Neural progenitor cell (in vitro differentiated cells): Measurements from ENCODE around the gene POC1A. TPM values are rescaled to one million over a fixed set of nuclear protein-coding genes. Genes with fewer than 3 reads are reported as not detected.
A peak's percentile ranks its signal among the peaks of the same experiment; 100 is the strongest.

Experiments used
- DNase-seq: peaks from one replicate; pipeline ENCODE4 v3.0.0-alpha.2; 2016; ENCODE audit warnings: low spot score
- H2AFZ ChIP-seq: fragments of 200-600 bp; sonication (generic); replicated peaks from 2 replicates; pipeline ENCODE4 v1.6.1; 2016; ENCODE audit warnings: antibody characterized with exemption
- H3F3A ChIP-seq: fragments of 200-600 bp; sonication (generic); 2 replicates; pipeline ENCODE4 v1.6.1; 2016; ENCODE audit warnings: antibody characterized with exemption, low read depth
- H3K27ac ChIP-seq: fragments of 200-600 bp; sonication (generic); 2 replicates; pipeline ENCODE4 v1.5.1; 2016; ENCODE audit warnings: mild to moderate bottlenecking
- H3K27me3 ChIP-seq: fragments of 200-600 bp; sonication (generic); 2 replicates; pipeline ENCODE4 v1.6.1; 2016; ENCODE audit warnings: mild to moderate bottlenecking, moderate library complexity
- H3K36me3 ChIP-seq: fragments of 200-600 bp; sonication (generic); 2 replicates; pipeline ENCODE4 v1.5.1; 2016
- H3K4me1 ChIP-seq: fragments of 200-600 bp; sonication (generic); 2 replicates; pipeline ENCODE4 v1.6.1; 2016; ENCODE audit warnings: mixed run types
- H3K4me2 ChIP-seq: fragments of 200-600 bp; sonication (generic); 2 replicates; pipeline ENCODE4 v1.6.1; 2016
- H3K4me3 ChIP-seq: fragments of 200-600 bp; sonication (generic); 2 replicates; pipeline ENCODE4 v1.5.1; 2016
- H3K79me2 ChIP-seq: fragments of 200-600 bp; sonication (generic); 2 replicates; pipeline ENCODE4 v1.6.1; 2016; ENCODE audit warnings: low read depth
- H3K9ac ChIP-seq: fragments of 200-600 bp; sonication (generic); 2 replicates; pipeline ENCODE4 v1.6.1; 2016
- H3K9me3 ChIP-seq: fragments of 200-600 bp; sonication (generic); 2 replicates; pipeline ENCODE4 v1.5.1; 2016; ENCODE audit warnings: low read depth
- H4K20me1 ChIP-seq: fragments of 200-600 bp; sonication (generic); 2 replicates; pipeline ENCODE4 v1.6.1; 2016; ENCODE audit warnings: low read depth
- H3K27ac Mint-ChIP-seq: 3 replicates; pipeline ENCODE4 v1.8.0; 2021; ENCODE audit warnings: mixed read lengths
- H3K27me3 Mint-ChIP-seq: 2 replicates; pipeline ENCODE4 v1.8.0; 2022; ENCODE audit warnings: low read depth, mild to moderate bottlenecking, inconsistent platforms, moderate library complexity, mixed read lengths; ENCODE audit not compliant: insufficient read depth
- H3K36me3 Mint-ChIP-seq: 3 replicates; pipeline ENCODE4 v1.8.0; 2021; ENCODE audit warnings: mixed read lengths
- H3K4me1 Mint-ChIP-seq: 3 replicates; pipeline ENCODE4 v1.8.0; 2021; ENCODE audit warnings: mixed read lengths
- H3K4me3 Mint-ChIP-seq: 3 replicates; pipeline ENCODE4 v1.8.0; 2021; ENCODE audit warnings: mild to moderate bottlenecking, moderate library complexity, mixed read lengths
- H3K9me3 Mint-ChIP-seq: 3 replicates; pipeline ENCODE4 v1.8.0; 2020; ENCODE audit warnings: mixed read lengths
- EZH2 ChIP-seq: fragments of 200-600 bp; sonication (generic); IDR thresholded peaks from 2 replicates; pipeline ENCODE4 v1.6.1; 2017; ENCODE audit warnings: antibody characterized with exemption, mild to moderate bottlenecking, moderate library complexity
- EZH2phosphoT487 ChIP-seq: fragments of 200-600 bp; sonication (generic); IDR thresholded peaks from 2 replicates; pipeline ENCODE4 v1.6.1; 2017; ENCODE audit warnings: antibody characterized with exemption
- total RNA-seq: library from RNA; depleted of rRNA; stranded (reverse); fragments of >200 nt; gene quantifications from 2 replicates; pipeline ENCODE4 v1.2.3, GENCODE V29; 2015; ENCODE audit warnings: low replicate concordance
- TF ChIP-seq, protein P1 (sequence below): fragments of 200-600 bp; sonication (generic); IDR thresholded peaks from 2 replicates; pipeline ENCODE4 v1.5.1; 2017; ENCODE audit warnings: antibody characterized with exemption, mild to moderate bottlenecking

Gene POC1A
- total RNA-seq, 1 donor from 2014 or later, result 10.3 TPM

DNA sequence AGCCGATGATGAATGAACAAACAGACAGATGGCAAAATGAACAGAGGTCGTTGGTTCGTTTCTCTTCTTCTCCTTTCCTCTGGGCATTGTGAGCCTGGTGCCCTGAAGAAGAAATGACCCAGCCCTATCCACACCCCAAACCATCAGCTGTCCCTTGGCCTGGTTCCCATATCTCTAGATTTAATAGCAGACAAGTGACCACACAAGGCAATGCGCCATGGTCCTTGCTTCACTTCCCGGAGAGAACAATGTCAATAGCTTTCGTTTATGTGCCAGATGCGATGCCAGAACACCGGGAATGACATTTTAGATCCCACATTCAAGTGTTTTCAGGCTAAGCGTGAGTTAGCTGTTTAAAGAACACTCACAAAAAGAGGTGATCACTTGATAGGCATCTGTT is 17.7 kb downstream of the POC1A start:
- no peak overlapping the region for H3K9ac ChIP-seq
- H3K27ac ChIP-seq, result no peak overlapping the region
- H3K9me3 ChIP-seq, result no peaks in the 10 kb centered on the region
- Mint-ChIP-seq H3K27me3 (peaks cover 2% of the 10 kb centered on the region), H3K9me3 (no peaks in the 10 kb centered on the region), H3K36me3 (peaks cover 7% of the 10 kb centered on the region), H3K27ac (no peak overlapping the region), H3K4me1 (no peaks in the 10 kb centered on the region), H3K4me3 (no peak overlapping the region)
- H2AFZ ChIP-seq, result no peak overlapping the region
- H3F3A ChIP-seq, result no peaks in the 10 kb centered on the region
- H3K36me3 ChIP-seq, result no peaks in the 10 kb centered on the region
- no peak for DNase-seq
- no peaks in the 10 kb centered on the region for H3K79me2 ChIP-seq
- H3K4me1 ChIP-seq, result peaks cover 7% of the 10 kb centered on the region
- H3K4me2 ChIP-seq, result no peak overlapping the region
- no peaks in the 10 kb centered on the region for H4K20me1 ChIP-seq
- H3K27me3 ChIP-seq, result no peaks in the 10 kb centered on the region
- no peak overlapping the region for H3K4me3 ChIP-seq
- TF ChIP-seq, protein P1, sequence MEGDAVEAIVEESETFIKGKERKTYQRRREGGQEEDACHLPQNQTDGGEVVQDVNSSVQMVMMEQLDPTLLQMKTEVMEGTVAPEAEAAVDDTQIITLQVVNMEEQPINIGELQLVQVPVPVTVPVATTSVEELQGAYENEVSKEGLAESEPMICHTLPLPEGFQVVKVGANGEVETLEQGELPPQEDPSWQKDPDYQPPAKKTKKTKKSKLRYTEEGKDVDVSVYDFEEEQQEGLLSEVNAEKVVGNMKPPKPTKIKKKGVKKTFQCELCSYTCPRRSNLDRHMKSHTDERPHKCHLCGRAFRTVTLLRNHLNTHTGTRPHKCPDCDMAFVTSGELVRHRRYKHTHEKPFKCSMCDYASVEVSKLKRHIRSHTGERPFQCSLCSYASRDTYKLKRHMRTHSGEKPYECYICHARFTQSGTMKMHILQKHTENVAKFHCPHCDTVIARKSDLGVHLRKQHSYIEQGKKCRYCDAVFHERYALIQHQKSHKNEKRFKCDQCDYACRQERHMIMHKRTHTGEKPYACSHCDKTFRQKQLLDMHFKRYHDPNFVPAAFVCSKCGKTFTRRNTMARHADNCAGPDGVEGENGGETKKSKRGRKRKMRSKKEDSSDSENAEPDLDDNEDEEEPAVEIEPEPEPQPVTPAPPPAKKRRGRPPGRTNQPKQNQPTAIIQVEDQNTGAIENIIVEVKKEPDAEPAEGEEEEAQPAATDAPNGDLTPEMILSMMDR, result no peak
- no peak for TF ChIP-seq EZH2
- TF ChIP-seq EZH2phosphoT487, result no peak

GRCh38 chr3:52135332-52135731 is 18.9 kb downstream of the POC1A start:
- Mint-ChIP-seq H3K27me3 (no peaks in the 10 kb centered on the region), H3K27ac (no peak overlapping the region), H3K4me1 (no peaks in the 10 kb centered on the region), H3K9me3 (no peaks in the 10 kb centered on the region), H3K36me3 (peaks cover 3% of the 10 kb centered on the region), H3K4me3 (no peak overlapping the region)
- no peak for DNase-seq
- Histone ChIP-seq H3K4me2 (no peak overlapping the region), H3K4me1 (peaks cover 7% of the 10 kb centered on the region), H3K27ac (no peak overlapping the region), H2AFZ (no peak overlapping the region), H4K20me1 (no peaks in the 10 kb centered on the region), H3K36me3 (no peaks in the 10 kb centered on the region), H3K9me3 (no peaks in the 10 kb centered on the region), H3F3A (no peaks in the 10 kb centered on the region), H3K79me2 (no peaks in the 10 kb centered on the region), H3K27me3 (no peaks in the 10 kb centered on the region), H3K9ac (no peak overlapping the region), H3K4me3 (no peak overlapping the region)
- TF ChIP-seq, protein P1, result no peak

DNA sequence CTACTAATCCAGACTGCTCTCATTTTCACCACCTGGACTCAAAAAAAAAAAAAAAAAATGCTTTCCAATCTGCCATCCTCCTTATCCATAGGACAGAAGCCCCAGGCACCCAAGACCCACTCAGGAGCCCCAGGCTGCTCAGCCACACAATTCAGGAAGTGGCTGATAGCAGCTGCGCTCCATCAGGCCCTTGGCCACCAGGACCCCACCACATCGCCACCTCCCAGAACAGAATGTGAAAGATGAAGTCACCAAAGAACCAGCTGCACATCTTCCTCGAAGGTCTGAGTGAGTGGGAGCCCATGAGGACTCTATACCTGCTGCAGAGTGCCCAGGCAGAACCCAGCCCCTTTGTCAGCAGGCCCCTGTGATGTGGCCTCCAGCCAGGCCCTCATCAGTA is 19.5 kb downstream of the POC1A start:
- no peak overlapping the region for H3K4me3 Mint-ChIP-seq
- no peaks in the 10 kb centered on the region for H3K9me3 Mint-ChIP-seq
- no peaks in the 10 kb centered on the region for H3K4me1 Mint-ChIP-seq
- no peaks in the 10 kb centered on the region for H3K27me3 ChIP-seq
- H3K4me1 ChIP-seq, result peaks cover 7% of the 10 kb centered on the region
- no peak overlapping the region for H3K4me3 ChIP-seq
- no peak overlapping the region for H3K27ac Mint-ChIP-seq
- H3K9ac ChIP-seq, result no peak overlapping the region
- H3K4me2 ChIP-seq, result no peak overlapping the region
- H3K9me3 ChIP-seq, result no peaks in the 10 kb centered on the region
- H3K27ac ChIP-seq, result no peak overlapping the region
- no peak overlapping the region for H2AFZ ChIP-seq
- TF ChIP-seq EZH2phosphoT487 (no peak), EZH2 (no peak)
- TF ChIP-seq, protein P1, result no peak
- no peaks in the 10 kb centered on the region for H4K20me1 ChIP-seq
- peaks cover 3% of the 10 kb centered on the region for H3K36me3 Mint-ChIP-seq
- H3K36me3 ChIP-seq, result no peaks in the 10 kb centered on the region
- no peaks in the 10 kb centered on the region for H3K79me2 ChIP-seq
- no peaks in the 10 kb centered on the region for H3K27me3 Mint-ChIP-seq
- H3F3A ChIP-seq, result no peaks in the 10 kb centered on the region
- DNase-seq, result no peak

DNA sequence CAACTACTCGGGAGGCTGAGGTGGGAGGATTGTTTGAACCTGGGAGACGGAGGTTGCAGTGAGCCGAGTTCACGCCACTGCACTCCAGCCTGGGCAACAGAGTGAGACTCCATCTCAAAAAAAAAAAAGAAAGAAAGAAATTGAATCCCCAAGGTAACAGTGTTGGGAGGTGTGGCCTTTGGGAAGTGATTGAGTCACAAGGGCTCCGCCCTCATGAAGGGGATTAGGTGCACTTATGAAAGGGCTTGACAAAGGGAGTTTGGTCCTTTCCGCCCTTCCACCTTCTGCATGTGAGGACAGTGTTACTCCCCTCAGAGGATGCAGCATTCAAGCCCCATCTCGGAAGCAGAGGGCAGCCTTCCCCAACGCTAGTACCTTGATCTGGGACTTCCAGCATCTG is 21.3 kb downstream of the POC1A start:
- H3K27ac ChIP-seq, result no peak overlapping the region
- no peak overlapping the region for H2AFZ ChIP-seq

More for the DNA sequence above, 21.3 kb downstream of the POC1A start:
- peaks cover 7% of the 10 kb centered on the region for H3K4me1 ChIP-seq
- Mint-ChIP-seq H3K27me3 (no peaks in the 10 kb centered on the region), H3K4me1 (no peaks in the 10 kb centered on the region), H3K36me3 (peaks cover 3% of the 10 kb centered on the region), H3K27ac (no peak overlapping the region), H3K4me3 (no peak overlapping the region), H3K9me3 (no peaks in the 10 kb centered on the region)
- H3K4me3 ChIP-seq, result no peak overlapping the region
- no peaks in the 10 kb centered on the region for H3K9me3 ChIP-seq
- H3K9ac ChIP-seq, result peak overlapping the region; percentile 45
- no peaks in the 10 kb centered on the region for H4K20me1 ChIP-seq
- H3K36me3 ChIP-seq, result no peaks in the 10 kb centered on the region
- TF ChIP-seq, protein P1, result no peak
- TF ChIP-seq EZH2phosphoT487 (no peak), EZH2 (no peak)
- DNase-seq, result peak; percentile 42
- no peaks in the 10 kb centered on the region for H3F3A ChIP-seq
- H3K27me3 ChIP-seq, result no peaks in the 10 kb centered on the region
- no peak overlapping the region for H3K4me2 ChIP-seq
- H3K79me2 ChIP-seq, result no peaks in the 10 kb centered on the region
